Large intestine (tissue), 3 donors: Measurements from ENCODE around the gene VWF. TPM values are rescaled to one million over a fixed set of nuclear protein-coding genes. Genes with fewer than 3 reads are reported as not detected.

Source experiments
- DNase-seq, 2 donors: peaks; one replicate each; pipeline versions ENCODE4 v3.0.0 to v3.0.0-alpha.2; 2013
- H3K27ac ChIP-seq: one replicate; pipeline ENCODE4 v1.5.1; 2013; ENCODE audit warnings: low read length
- H3K27me3 ChIP-seq: 2 replicates; pipeline ENCODE4 v1.6.1; 2013; ENCODE audit warnings: low read length; ENCODE audit not compliant: control insufficient read depth, insufficient read depth
- H3K36me3 ChIP-seq: 2 replicates; pipeline ENCODE4 v1.6.1; 2013; ENCODE audit warnings: low read length; ENCODE audit not compliant: control insufficient read depth, insufficient read depth
- H3K4me1 ChIP-seq: one replicate; pipeline ENCODE4 v1.6.1; 2013; ENCODE audit warnings: low read length; ENCODE audit not compliant: control insufficient read depth, insufficient read depth
- H3K4me3 ChIP-seq: one replicate; pipeline ENCODE4 v1.5.1; 2013; ENCODE audit warnings: low read length
- H3K9me3 ChIP-seq: one replicate; pipeline ENCODE4 v1.6.1; 2013; ENCODE audit warnings: mild to moderate bottlenecking, low read depth, low read length, moderate library complexity; ENCODE audit not compliant: control insufficient read depth
- WGBS: methylation state at CpG from one replicate; pipeline ENCODE4 v1.1.5; 2013; ENCODE audit warnings: low lambda C conversion rate; ENCODE audit not compliant: insufficient coverage; 5-methylcytosine and 5-hydroxymethylcytosine counted together
- polyA plus RNA-seq: library from polyadenylated mRNA; unstranded; fragments of 120-200 nt; gene quantifications from one replicate; pipeline ENCODE4 v1.2.1, GENCODE V29; 2013

VWF gene
- polyA plus RNA-seq, 1 donor: 13.8 TPM

GRCh38 chr12:6047249-6048237, 76.9 kb downstream of the VWF start:
- Histone ChIP-seq H3K27me3 (peaks cover 3% of the 10 kb centered on the region), H3K36me3 (no peaks in the 10 kb centered on the region), H3K4me1 (peaks cover 8% of the 10 kb centered on the region), H3K4me3 (no peak overlapping the region), H3K27ac (no peak overlapping the region), H3K9me3 (no peaks in the 10 kb centered on the region)
- peak in 1 of 2 donors; percentile 38 for DNase-seq
- 71% methylated on average over 3 of the region's 13 CpGs for WGBS

- H3K4me3 ChIP-seq: no peak overlapping the region
- no peaks in the 10 kb centered on the region for H3K9me3 ChIP-seq
- H3K36me3 ChIP-seq: no peaks in the 10 kb centered on the region
- WGBS: 88% methylated on average over 3 of the region's 17 CpGs
- peaks cover 8% of the 10 kb centered on the region for H3K4me1 ChIP-seq
- H3K27me3 ChIP-seq: peaks cover 3% of the 10 kb centered on the region
- DNase-seq: no peak
- no peak overlapping the region for H3K27ac ChIP-seq
These were observed 77.8 kb downstream of the VWF start for GRCh38 chr12:6046511-6047180.

- Histone ChIP-seq H3K4me3 (no peak overlapping the region), H3K4me1 (peaks cover 8% of the 10 kb centered on the region), H3K27me3 (peaks cover 3% of the 10 kb centered on the region), H3K9me3 (no peaks in the 10 kb centered on the region), H3K36me3 (no peaks in the 10 kb centered on the region), H3K27ac (no peak overlapping the region)
- WGBS: no CpG with 5 or more reads among the region's 6 CpGs
- no peak for DNase-seq
These were observed 79.0 kb downstream of the VWF start for GRCh38 chr12:6045438-6045837.

- DNase-seq: no peak
- no CpG with 5 or more reads among the region's 8 CpGs for WGBS
These were observed 80.4 kb downstream of the VWF start for GRCh38 chr12:6044082-6044481.

GRCh38 chr12:6042446-6042845, 82.0 kb downstream of the VWF start:
- Histone ChIP-seq H3K36me3 (no peaks in the 10 kb centered on the region), H3K27me3 (peaks cover 3% of the 10 kb centered on the region), H3K27ac (no peak overlapping the region), H3K4me3 (no peak overlapping the region), H3K9me3 (no peaks in the 10 kb centered on the region), H3K4me1 (no peaks in the 10 kb centered on the region)
- no peak for DNase-seq
- no CpG with 5 or more reads among the region's 16 CpGs for WGBS

More at GRCh38 chr12:6044082-6044481, 80.4 kb downstream of the VWF start:
- Histone ChIP-seq H3K4me1 (peaks cover 3% of the 10 kb centered on the region), H3K27ac (no peak overlapping the region), H3K36me3 (no peaks in the 10 kb centered on the region), H3K9me3 (no peaks in the 10 kb centered on the region), H3K27me3 (peaks cover 3% of the 10 kb centered on the region), H3K4me3 (no peak overlapping the region)

GRCh38 chr12:6041891-6042290, 82.6 kb downstream of the VWF start:
- no peak overlapping the region for H3K4me3 ChIP-seq
- no peak for DNase-seq
- WGBS: no CpG with 5 or more reads among the region's 7 CpGs
- H3K27ac ChIP-seq: no peak overlapping the region
- H3K4me1 ChIP-seq: no peaks in the 10 kb centered on the region
- H3K27me3 ChIP-seq: peaks cover 3% of the 10 kb centered on the region
- H3K36me3 ChIP-seq: no peaks in the 10 kb centered on the region
- H3K9me3 ChIP-seq: no peaks in the 10 kb centered on the region

- no peak overlapping the region for H3K4me3 ChIP-seq
- H3K27me3 ChIP-seq: peaks cover 3% of the 10 kb centered on the region
- H3K4me1 ChIP-seq: no peaks in the 10 kb centered on the region
- H3K27ac ChIP-seq: no peak overlapping the region
- 85% methylated on average over 2 of the region's 5 CpGs for WGBS
- H3K36me3 ChIP-seq: no peaks in the 10 kb centered on the region
- H3K9me3 ChIP-seq: no peaks in the 10 kb centered on the region
- no peak for DNase-seq
These were observed 83.7 kb downstream of the VWF start for GRCh38 chr12:6040815-6041214.

GRCh38 chr12:6039894-6040601, 84.4 kb downstream of the VWF start:
- Histone ChIP-seq H3K9me3 (no peaks in the 10 kb centered on the region), H3K4me3 (no peak overlapping the region), H3K36me3 (no peaks in the 10 kb centered on the region), H3K4me1 (no peaks in the 10 kb centered on the region), H3K27me3 (peaks cover 2% of the 10 kb centered on the region), H3K27ac (no peak overlapping the region)
- WGBS: 80% methylated on average over 1 of the region's 12 CpGs
- DNase-seq: peak; percentile 55 to 65

- Histone ChIP-seq H3K4me3 (no peak overlapping the region), H3K36me3 (no peaks in the 10 kb centered on the region), H3K27ac (no peak overlapping the region), H3K4me1 (no peaks in the 10 kb centered on the region), H3K9me3 (no peaks in the 10 kb centered on the region), H3K27me3 (peaks cover under 1% of the 10 kb centered on the region)
- DNase-seq: peak; percentile 65 to 66
- WGBS: no CpG with 5 or more reads among the region's 8 CpGs
These were observed 86.3 kb downstream of the VWF start for GRCh38 chr12:6038160-6038559.

GRCh38 chr12:6037459-6037858, 87.0 kb downstream of the VWF start:
- no peaks in the 10 kb centered on the region for H3K9me3 ChIP-seq
- WGBS: no CpG with 5 or more reads among the region's 9 CpGs

More at GRCh38 chr12:6037459-6037858, 87.0 kb downstream of the VWF start:
- no peaks in the 10 kb centered on the region for H3K27me3 ChIP-seq
- no peaks in the 10 kb centered on the region for H3K4me1 ChIP-seq
- H3K27ac ChIP-seq: no peak overlapping the region
- H3K4me3 ChIP-seq: no peak overlapping the region
- H3K36me3 ChIP-seq: no peaks in the 10 kb centered on the region
- no peak for DNase-seq
